Stimulated activated CD8-positive, alpha-beta memory T cell treated with anti-CD3 and anti-CD28 coated beads, Interleukin-7, amount 100 ng/mL, for 24 hours (primary cell): Measurements from ENCODE around the gene THSD1.
"Not testable (repeated sequence)": the region's sequence is repeated elsewhere in the genome, so short reads cannot be mapped to it uniquely, and the experiment has no call there.

Source experiments
- DNase-seq: peaks from one replicate; pipeline ENCODE4 v3.0.0-alpha.2; 2020; ENCODE audit warnings: low read depth

The THSD1 gene

DNA sequence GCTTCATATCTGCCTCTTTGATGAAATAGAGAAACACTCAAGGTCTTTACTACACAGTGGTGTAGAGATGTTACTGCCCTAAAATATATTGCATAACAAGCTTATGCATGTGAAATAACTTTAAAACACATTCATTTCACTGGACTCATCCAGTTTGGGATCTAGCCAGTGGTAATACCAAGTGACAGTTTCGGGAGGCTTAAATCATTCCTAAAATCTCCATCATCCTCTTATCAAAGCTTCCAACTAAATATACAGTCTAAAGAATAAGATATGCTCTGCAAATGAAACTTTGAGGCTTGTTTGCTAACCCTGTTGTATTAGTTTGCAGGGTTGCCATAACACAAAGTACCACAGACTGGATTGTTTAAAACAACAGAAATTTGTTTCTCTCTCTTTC lies 52.8 kb downstream of the THSD1 start:
- DNase-seq: no peak

DNA sequence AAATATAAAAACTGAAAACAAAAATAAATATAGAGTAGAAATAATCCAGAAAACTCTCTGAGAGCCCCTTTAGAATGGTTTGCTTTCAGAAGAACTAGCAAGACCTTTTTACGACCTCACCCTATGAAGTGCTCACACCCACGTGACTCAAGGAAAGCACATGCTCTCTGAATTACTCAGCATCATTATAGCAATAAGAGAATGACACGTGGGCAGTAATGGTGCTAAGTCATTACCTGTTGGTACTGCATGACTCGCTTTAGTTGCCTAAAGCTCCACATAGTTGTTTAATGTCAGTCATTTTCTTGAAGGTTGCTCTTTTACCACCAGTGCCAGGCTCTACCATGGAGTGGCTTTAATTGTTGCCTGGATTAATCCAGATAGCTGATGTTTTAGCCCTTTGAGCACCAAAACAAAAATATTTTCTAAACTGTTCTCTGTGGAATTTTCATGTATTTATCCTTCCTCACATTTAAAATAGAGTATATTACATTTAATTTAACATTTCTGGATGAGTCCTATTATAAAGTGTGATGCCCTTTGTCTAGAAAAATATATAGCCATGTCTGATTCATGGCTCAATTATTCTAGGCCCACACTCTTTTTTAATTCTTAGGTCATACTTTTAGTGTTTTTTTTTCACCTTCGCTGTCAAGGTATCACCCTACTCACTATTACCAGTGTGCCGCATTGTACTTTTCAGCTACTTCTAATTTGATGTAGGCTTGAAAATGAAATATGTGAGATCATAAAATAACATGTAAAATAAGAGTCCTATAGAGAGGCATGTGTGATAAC lies 56.8 kb downstream of the THSD1 start:
- DNase-seq: no peak

DNA sequence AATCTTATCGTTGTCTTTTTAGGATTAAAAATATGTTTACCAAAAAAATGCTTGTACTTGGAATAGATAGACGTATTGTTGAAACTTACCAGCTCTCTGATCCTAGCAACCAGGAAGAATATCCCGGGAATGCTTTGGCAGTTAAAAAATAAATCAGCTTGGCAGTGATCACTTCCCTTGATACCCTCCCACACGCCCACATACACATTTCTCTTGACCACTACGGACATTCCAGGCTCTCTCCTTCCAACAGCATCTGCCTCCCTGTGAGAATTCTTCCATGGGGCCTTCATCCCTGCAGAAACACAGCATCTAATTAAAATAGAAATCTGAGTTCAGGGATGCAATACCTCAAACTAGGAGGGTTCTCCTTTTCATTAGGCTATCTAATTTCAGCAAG lies 57.9 kb downstream of the THSD1 start:
- DNase-seq: no peak

DNA sequence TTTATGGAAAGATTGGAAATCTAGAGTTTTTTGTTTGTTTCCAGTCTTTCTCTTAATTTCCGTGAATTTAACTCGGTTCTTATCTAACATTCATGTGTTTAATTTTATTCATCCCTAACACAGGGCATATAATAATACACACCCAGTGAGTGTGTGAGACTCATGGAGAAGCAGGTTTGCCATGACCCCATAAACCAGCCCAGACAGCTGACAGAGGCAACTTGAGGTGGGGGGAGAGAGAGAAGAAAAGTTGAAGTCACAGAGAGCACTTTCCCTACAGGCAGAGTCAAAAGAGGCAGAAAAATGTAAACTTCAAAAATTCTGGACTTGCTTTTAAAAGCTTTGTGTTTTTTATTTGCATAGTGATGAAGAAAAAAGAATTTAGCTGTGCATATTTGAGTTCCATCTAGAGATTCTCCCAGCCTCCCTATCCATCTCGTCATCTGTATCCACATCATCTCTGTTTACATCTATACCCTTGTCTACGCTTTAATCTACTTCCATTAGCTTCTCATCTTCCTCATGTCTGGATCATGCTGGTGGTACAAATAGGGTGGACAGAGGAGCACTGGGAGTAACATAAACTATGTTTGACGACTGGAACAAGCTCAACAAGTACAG lies 60.2 kb downstream of the THSD1 start:
- no peak for DNase-seq

DNA sequence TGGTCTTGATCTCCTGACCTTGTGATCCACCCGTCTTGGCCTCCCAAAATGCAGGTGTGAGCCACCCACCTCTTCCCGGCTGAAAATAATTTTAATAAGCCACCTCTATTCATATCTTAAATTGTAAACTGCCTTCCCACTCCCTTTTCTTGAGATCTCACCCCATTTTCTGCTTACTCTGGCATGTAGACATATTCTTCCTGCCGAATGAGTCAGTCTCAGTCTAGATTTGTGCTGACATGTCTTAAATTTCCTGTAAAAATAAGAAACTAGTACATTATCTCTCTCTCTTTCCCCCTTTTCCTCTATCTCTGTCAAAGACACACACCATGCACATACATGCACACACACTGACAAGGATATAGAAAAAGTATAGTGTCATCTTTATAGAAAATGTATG lies 60.9 kb downstream of the THSD1 start:
- no peak for DNase-seq

DNA sequence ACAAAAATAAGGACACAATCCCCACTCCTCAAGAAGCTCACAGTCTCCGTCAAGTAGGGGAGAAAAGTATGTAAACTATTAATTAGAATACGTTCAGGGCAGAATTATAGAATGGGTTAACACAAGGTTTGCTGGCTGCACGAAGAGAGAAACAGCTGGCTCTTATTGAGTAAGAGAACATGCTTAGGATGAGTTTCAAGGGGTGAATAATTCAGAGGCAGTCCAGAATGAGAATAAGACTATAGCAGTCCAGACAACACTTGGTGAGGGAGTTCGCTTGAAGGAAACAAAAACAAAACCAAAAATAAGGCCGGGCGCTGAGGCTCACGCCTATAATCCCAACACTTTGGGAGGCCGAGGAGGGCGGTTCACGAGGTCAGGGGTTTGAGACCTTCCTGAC lies 61.9 kb downstream of the THSD1 start:
- DNase-seq: no peak

DNA sequence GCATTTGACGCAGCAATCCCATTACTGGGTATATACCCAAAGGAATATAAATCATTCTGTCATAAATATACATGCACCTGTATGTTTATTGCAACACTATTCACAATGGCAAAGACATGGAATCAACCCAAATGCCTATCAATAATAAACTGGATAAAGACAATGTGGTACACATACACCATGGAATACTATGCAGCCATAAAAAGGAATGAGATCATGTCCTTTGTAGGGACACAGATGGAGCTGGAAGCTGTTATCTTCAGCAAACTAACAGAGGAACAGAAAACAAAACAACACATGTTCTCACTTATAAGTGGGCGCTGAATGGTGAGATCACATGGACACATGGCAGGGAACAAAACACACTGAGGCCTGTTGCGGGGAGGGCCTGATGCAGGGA lies 63.8 kb downstream of the THSD1 start:
- not testable (repeated sequence) for DNase-seq

DNA sequence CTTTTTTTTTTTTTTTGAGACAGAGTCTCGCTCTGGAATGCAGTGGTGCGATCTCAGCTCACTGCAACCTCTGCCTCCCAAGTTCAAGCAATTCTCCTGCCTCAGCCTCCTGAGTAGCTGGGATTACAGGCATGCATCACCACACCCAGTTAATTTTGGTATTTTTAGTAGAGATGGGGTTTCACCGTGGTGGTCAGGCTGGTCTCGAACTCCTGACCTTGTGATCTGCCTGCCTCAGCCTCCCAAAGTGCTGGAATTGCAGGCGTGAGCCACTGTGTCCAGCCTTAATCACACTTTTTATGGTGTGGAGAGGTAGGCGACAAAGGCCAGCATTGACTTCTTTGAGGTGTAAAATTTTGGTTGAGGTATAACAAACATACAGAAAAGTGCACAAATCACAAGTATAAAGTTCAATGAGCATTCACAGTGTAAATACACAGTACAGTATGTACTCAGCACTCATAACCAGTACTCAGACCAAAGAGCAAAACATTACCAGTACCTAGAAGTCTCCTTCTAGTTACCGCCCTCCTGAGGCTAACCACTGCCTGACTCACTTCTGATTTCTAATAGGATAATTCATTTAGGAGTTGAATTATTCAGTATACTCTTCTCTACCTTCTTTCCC lies 68.0 kb downstream of the THSD1 start:
- not testable (repeated sequence) for DNase-seq

DNA sequence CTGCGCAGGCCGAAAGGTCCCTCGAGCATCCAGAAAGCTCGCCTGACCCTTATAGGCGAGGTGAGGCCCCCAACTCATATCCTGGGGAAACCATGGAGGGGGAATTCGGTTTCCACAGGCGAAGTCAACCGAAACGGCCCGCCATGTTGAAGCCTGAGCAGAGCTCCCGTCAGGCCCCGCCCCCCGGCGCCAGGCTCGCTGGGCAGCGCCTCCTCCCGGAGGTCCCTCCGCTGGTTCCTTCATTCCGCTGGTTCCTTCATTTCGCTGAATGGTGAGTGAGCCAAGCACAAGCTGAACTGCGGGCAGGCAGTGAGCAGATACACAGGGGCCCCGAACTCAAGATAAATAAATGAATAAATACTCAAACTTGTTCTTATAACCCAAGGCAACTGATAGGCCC lies 71.9 kb downstream of the THSD1 start:
- not testable (repeated sequence) for DNase-seq

DNA sequence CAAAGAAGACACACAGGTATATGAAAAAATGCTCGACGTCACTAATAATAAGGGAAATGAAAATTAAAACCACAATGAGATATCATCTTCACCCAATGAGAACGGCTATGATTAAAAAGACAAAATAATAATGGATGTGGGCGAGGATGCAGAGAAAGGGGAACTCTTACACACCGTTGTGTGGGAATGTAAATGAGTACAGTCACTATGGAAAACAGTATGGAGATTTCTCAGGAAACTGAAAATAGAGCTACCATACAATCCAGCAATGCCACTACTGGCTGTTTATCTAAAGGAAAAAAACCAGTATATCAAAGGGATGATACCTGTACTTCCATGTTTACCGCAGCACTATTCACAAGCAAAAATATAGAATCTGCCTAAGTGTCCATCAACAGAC lies 74.1 kb downstream of the THSD1 start:
- not testable (repeated sequence) for DNase-seq
